Measurements from ENCODE around the gene RABL6.

The RABL6 gene

DNA sequence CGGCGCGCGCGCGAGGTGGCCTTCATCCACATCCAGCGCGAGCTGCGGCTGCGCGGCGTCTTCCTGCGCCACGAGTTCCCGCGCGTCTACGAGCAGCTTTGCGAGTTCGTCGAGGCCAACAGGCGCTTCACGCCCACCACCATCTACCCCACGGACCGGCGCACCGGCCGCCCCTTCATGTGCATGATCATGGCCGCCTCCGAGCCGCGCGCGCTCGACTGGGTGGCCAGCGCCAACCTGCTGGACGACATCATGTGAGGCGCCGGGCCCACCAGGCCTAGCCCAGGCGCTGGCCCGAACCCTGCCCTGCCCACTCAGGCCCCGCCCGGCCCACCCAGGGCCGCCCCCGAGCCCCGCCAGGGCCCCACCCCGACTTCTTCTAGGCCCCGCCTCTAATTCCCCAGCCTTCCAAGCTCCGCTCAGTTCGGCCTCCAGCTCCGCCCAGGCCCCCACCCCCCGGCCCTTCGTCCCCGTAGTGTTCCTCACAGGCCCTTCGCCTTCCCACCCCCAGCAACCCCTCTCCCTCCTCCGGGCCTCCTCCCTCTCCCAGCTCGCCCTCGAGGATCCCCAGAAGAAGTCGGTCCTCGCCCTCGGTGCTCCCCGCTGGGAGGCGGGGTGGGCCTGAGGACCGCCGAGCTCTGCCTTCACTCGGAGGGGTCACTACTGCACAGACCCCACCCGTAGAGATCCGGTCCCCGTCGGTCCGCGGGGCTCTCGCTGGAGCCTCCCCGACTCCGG lies 39.5 kb downstream of the RABL6 start:
- peak; percentile 75 for DNase-seq

DNA sequence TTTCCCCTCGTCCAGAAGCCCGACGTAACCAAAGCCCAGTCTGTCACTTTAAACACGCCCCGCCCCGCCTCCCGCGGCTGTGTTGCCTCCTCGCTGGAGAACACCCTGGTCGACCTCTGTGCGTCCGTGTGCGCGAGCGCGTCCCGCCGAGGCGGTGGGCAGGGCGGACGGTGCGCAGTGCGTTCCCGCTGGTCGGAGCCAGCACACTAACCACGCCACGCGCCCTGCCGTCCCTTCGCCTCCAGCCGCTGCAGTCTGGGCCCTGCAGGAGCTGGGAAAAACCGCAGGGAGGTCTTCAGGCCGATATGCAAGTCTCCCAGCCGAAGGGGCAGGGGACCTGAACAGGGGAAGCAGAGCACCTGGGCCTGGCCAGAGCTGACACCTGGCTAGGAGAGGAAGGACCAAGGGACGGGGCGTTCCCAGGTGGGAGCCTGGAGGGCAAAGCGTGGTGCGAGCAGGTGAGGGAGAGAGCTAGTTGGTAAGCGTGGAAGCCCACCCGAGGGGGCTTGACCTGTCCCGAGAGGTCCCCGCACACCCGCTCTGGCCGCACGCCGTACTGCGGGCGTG lies 40.2 kb downstream of the RABL6 start:
- DNase-seq, result peak; percentile 86

DNA sequence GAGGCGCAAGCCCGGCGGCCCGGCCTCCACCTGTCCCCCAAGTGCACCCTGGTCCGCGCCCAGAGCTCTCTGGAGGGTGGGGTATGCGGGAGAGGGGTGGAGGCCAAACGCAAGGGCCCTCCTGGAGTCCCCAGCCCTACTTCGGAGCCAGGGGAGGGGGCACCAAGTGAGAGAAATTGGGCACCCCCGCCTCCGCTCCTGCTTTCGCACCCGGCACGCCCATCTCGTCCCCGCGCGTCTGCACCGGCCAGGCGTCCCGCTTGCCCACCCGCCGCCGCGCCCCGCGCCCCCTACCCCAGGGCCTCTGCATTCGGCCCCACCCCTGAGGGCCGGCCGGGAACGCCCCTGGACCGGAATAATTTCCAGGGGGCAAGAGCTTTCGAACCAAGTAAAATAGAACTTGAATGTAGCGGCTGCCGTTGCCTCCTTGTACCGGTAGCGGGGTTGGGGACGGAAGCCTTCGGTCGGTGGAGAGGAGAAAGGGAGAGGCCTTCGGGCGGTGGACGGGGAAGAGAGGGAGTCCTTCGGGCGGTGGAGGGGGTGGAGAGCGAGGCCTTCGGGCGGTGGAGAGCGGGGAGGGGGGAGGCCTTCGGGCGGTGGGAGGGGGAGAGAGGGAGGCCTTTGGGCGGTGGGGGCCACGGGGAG lies 40.8 kb downstream of the RABL6 start:
- no peak for DNase-seq

DNA sequence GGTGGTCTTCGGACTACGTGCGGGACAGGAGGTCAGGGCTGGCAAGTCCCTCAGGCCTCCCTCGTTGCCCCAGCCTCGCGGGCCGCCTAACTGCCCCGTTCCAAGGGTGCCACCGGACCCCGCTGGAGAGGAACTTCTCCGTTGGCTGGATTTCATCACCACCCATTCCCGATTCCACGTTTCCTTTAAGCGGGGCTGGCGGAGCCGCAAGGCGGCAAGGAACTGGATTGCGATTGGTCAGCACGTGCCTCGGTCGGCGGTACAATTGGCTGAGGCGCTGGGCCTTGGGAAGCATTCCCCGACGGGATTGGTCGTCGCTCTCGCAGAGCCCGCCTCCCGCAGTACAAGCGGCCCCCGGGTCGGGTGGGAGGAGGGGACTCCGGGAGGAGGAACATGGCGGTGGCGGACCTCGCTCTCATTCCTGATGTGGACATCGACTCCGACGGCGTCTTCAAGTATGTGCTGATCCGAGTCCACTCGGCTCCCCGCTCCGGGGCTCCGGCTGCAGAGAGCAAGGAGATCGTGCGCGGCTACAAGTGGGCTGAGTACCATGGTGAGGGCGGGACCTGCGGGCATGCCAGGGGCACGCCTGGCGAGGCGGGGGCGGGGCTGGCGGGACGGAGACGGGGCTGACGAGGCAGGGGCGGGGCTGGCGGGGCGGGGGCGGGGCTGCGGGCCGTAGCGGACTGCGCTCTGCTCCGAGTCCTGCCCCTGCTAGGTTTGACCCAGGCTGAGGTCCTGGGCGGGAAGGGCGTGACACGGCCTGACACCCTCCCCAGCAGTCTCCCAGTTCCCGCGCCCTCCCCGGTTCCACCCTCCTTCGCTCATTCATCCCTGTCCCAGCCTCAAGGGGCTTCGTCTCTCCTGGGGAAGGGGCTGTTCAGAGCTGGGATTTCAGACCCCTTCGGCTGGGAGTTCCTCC lies 41.6 kb downstream of the RABL6 start, which contains the start of gene PHPT1:
Gene PHPT1 (plus strand): TSS at position 372 of the 922 bp plus-strand sequence. CDS start 22 bp downstream, at position 394.
- peak; percentile 98 for DNase-seq

DNA sequence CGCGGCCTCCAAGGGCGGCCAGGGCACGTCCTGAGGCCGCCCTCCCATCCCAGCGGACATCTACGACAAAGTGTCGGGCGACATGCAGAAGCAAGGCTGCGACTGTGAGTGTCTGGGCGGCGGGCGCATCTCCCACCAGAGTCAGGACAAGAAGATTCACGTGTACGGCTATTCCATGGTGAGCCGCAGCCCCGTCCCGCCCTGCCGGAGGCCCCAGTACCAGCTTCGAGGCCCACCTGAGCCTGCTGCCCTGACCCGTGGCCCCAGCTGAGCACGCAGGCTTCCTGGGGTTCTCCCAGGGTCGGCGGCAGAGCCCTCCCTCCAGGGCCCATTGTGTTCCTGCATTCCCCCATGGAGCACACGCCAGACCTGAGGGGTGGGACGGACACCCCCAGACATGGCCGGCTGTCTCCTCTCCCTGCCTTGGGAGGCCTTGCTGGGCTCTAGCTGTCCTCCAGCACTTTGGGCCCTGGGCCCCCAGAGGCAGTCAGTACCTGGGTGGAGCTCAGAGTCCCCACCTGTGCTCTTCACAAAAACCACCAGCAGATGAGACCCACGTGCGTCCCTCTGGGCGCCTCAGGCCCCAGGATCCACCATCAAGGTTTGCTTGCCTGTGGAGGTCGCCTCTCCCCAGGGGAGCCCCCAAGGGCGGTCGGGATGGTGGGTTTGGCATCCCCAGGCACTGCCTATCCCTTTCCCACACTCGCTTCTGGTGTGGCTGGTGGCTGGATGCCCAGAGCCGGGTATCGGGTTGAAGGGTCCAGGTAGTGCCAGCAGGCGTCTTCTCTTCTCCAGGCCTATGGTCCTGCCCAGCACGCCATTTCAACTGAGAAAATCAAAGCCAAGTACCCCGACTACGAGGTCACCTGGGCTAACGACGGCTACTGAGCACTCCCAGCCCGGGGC lies 42.5 kb downstream of the RABL6 start:
- no peak for DNase-seq

DNA sequence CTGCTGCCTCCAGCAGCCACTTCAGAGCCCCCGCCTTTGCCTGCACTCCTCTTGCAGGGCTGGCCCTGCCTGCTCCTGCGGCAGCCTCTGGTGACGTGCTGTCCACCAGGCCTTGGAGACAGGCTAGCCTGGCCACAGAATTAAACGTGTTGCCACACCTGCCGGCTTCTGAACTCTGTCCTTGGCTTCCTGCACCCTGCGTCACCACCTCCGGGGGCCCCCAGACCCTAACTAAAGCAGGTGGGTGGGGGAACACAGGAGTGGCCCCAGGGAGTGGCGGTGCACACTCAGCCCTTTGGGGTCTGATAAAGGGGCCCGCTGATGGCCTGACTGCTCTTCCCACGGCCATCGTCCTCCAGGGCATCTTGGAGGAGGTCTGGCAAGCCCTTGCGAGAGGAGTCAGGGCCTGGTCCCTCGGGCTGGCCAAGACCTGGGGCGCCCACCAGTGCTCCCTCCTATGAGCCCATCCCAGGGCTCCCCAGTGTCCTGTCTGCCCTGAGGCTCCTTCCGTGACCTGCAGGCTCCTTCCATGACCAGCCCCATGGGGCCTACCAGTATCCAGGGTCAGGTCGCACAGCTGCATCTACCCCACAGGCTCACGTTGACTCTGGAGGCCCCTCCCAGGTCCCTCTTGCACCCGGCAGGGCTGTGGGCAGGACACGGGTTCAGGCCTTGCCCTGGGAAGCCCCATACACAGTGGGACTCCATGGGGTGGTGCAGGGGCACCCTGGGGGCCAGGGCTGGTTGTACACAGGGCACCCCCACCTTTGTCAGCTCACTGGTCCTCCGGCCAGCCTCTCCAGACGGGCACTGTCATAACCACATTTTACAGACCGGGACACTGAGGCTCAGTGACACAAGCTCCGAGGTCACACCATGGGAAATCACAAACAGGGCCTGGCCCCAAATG lies 43.4 kb downstream of the RABL6 start:
- DNase-seq, result no peak

DNA sequence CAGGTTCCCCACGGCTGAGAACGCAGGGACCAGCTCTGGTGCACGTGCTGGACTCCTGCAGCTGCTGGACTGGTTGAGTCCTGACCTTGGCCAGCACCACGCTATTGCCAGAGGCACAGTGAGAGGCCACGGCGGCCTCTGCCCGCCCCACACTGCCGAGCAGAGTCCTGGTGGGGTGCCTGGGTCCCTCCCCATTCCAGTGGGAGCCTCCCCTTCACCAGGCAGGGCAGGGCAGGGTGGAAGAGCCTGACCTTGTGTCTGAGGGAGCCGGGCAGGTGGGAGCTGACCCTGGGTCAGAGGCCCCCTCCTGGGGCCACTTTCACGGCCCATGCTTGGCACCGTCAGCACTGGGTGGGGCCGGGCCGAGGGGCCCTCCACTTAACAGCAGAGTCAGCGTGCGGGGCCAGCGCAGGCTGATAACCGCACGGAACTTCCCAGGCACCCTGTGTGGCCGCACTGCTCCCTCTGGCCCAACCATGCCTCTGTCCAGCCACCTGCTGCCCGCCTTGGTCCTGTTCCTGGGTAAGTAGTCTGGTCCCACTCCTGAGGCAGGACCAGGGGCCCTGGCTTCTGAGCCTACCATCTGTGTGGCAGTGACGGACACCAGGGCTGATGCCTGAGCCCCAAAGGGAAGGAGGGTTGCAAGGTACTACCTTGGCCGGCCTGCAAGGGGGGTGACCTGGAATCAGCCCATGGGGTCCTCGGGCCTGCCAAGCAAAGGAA lies 44.4 kb downstream of the RABL6 start, which contains the start of gene MAMDC4:
Gene MAMDC4 (plus strand): TSS at position 406 of the 723 bp plus-strand sequence. CDS start 71 bp downstream, at position 477.
- no peak for DNase-seq

DNA sequence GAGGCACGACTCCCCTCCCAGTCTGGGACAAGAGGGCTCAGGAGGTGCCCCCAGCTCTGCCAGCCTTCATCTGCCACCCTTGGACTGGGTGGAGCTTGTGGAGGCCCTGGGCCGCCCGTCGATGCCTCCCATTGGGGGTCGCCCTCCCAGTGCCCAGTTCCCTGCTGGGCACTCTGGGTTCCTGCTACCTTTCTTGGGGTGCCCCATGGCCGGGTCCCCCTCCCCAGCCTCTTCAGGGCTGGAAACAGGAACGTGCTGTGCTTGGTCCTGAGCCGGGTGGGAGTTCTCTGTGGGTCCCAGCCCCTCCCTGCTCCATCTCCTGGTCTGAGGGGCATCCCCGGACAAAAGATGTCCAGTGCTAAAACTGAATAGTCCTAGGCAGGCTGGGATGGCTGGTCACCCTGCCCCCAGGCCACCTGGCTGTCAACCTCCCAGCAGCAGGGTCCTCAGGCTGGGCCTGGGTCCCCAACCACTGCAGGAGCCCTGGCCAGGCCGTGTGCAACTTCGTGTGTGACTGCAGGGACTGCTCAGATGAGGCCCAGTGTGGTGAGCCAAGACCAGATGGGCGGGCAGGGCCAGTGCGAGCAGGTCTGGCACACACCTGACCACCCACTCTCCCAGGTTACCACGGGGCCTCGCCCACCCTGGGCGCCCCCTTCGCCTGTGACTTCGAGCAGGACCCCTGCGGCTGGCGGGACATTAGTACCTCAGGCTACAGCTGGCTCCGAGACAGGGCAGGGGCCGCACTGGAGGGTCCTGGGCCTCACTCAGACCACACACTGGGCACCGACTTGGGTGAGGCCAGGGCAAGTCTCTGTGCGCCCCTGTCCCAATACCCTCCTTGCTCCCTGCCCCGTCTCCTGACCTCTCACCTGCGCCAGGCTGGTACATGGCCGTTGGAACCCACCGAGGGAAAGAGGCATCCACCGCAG lies 45.2 kb downstream of the RABL6 start:
- no peak for DNase-seq

DNA sequence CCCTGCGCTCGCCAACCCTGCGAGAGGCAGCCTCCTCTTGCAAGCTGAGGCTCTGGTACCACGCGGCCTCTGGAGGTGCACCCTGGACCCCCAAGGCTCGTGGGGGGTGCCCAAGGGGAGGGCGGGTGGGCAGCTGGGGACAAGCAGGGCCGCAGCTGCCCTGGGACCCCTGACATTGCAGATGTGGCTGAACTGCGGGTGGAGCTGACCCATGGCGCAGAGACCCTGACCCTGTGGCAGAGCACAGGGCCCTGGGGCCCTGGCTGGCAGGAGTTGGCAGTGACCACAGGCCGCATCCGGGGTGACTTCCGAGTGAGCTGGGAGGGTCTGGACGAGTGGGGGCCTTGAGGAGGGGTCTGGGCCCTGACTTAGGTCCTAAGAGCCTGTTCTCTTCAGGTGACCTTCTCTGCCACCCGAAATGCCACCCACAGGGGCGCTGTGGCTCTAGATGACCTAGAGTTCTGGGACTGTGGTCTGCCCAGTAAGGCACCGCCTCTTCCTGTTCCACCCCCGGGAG lies 45.9 kb downstream of the RABL6 start:
- no peak for DNase-seq

DNA sequence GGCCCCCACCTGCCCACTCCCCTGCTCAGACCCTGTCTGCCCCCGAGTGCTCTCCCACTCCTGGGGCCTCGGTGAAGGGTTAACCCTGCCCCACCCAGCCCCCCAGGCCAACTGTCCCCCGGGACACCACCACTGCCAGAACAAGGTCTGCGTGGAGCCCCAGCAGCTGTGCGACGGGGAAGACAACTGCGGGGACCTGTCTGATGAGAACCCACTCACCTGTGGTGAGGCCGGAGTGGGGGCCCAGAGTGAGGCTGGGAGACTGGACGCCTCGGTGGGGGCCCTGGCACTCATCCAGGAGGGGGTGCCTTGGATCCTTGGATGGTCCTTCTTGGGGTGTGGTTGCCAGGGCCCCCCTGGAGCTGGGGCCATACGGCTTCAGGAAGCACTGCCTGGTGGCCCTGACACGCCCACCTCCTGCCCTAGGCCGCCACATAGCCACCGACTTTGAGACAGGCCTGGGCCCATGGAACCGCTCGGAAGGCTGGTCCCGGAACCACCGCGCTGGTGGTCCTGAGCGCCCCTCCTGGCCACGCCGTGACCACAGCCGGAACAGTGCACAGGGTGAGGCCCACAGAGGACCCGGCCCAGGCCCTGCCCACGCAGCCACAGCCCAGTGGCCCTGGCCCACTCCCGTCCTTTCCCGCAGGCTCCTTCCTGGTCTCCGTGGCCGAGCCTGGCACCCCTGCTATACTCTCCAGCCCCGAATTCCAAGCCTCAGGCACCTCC lies 46.5 kb downstream of the RABL6 start:
- DNase-seq, result no peak

DNA sequence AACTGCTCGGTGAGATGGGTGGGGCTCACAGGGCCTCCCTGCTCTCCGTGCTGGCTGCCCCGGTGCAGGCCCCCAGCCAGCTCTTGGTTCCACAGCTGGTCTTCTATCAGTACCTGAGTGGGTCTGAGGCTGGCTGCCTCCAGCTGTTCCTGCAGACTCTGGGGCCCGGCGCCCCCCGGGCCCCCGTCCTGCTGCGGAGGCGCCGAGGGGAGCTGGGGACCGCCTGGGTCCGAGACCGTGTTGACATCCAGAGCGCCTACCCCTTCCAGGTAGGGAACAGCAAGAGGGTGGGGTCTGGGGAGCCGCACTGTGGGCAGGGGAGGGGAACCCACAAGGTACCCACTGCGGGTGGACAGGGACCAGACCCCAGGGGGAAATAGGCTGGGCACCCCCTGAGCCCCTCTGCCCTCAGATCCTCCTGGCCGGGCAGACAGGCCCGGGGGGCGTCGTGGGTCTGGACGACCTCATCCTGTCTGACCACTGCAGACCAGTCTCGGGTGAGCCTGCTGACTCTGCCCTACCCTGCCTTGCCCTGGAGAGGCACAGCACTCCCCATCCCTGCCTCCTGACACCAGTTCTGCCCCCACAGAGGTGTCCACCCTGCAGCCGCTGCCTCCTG lies 47.2 kb downstream of the RABL6 start:
- no peak for DNase-seq

DNA sequence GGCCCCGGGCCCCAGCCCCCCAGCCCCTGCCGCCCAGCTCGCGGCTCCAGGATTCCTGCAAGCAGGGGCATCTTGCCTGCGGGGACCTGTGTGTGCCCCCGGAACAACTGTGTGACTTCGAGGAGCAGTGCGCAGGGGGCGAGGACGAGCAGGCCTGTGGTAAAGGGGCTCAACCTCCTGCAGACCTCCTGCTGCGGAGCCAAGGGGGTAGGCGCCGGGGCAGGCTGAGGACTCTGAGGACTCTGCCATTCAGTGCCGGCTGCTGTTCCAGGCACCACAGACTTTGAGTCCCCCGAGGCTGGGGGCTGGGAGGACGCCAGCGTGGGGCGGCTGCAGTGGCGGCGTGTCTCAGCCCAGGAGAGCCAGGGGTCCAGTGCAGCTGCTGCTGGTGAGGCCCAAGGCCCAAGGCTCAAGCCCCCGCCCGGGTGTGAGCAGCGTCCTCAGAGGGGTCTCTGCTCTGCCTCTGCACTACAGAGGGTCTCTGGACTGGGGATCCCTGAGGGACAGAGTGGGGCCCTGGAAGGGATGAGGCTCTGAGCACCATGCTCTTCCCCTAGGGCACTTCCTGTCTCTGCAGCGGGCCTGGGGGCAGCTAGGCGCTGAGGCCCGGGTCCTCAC lies 47.8 kb downstream of the RABL6 start:
- DNase-seq, result no peak

DNA sequence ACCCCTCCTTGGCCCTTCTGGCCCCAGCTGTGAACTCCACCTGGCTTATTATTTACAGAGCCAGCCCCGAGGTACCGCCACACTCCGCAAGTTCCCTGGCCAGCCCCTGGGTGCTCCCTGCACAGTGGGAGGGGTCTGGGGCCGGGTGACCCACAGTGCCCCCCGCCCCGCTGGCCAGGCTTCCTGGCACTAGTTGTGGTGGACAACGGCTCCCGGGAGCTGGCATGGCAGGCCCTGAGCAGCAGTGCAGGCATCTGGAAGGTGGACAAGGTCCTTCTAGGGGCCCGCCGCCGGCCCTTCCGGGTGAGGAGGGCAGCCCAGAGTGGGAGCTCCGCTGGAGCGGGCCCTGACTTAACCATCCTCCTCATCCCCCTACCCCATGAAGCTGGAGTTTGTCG lies 48.3 kb downstream of the RABL6 start:
- DNase-seq, result no peak

DNA sequence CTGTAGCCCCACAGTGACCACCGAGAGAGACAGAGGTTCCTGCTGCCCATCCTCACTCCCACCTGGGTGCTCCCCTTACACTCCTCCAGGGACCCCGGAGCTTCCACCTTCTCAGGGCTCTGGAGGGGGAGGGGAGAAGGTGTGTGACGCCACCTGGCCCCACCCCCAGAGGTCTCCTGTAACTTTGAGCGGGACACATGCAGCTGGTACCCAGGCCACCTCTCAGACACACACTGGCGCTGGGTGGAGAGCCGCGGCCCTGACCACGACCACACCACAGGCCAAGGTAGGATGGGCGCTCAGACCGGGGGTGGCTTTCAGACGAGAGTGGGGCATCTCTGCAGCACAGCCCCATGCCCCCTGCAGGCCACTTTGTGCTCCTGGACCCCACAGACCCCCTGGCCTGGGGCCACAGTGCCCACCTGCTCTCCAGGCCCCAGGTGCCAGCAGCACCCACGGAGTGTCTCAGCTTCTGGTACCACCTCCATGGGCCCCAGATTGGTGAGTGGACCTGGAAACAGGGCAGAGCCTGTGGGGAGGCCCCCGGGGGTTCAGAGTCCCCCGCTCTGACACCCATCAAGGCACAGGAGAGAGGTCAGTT lies 48.9 kb downstream of the RABL6 start:
- no peak for DNase-seq

DNA sequence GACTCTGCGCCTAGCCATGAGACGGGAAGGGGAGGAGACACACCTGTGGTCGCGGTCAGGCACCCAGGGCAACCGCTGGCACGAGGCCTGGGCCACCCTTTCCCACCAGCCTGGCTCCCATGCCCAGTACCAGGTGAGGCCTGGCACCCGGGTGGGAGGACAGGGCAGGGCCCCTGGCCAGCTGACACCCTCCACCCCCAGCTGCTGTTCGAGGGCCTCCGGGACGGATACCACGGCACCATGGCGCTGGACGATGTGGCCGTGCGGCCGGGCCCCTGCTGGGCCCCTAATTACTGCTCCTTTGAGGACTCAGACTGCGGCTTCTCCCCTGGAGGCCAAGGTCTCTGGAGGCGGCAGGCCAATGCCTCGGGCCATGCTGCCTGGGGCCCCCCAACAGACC lies 49.4 kb downstream of the RABL6 start:
- DNase-seq, result no peak

Measured in fibroblast of skin of back (primary cell).